OCI-LY7 (cell line): Measurements from ENCODE around the gene TARP.

ENCODE experiments used
- BruUV-seq: library from RNA; stranded (reverse); fragments of 400-500 nt; replicated peaks from 2 replicates; lab custom pipeline; 2021; lab: Mats Ljungman, UMichigan
- CTCF ChIA-PET: fragments of 300-600 bp; sonication (Branson Sonifier 250); formaldehyde crosslinking; loops from one replicate; lab custom pipeline; 2022; ENCODE audit warnings: antibody characterized with exemption; ENCODE audit not compliant: unreplicated experiment; lab: Charles Lee
- POLR2A ChIA-PET: fragments of 300-600 bp; sonication (Branson Sonifier 250); formaldehyde crosslinking; loops from one replicate; lab custom pipeline; 2022; ENCODE audit warnings: antibody characterized with exemption; lab: Charles Lee
- DNase-seq: peaks from one replicate; pipeline ENCODE4 v3.0.0-alpha.2; 2015; ENCODE audit warnings: low spot score
- H2AFZ ChIP-seq: fragments of 200-600 bp; sonication (generic), shearing (Covaris generic); 2 replicates; pipeline ENCODE4 v1.6.1; 2014; ENCODE audit warnings: mild to moderate bottlenecking, antibody characterized with exemption, low read length, moderate library complexity
- H3K27ac ChIP-seq: fragments of 200-600 bp; sonication (generic); 2 replicates; pipeline ENCODE4 v1.5.1; 2014; ENCODE audit warnings: mixed run types, low read depth, mild to moderate bottlenecking, moderate library complexity, low read length, inconsistent platforms; ENCODE audit not compliant: poor library complexity, severe bottlenecking
- H3K36me3 ChIP-seq: fragments of 200-600 bp; sonication (generic); 2 replicates; pipeline ENCODE4 v1.6.1; 2014; ENCODE audit warnings: mild to moderate bottlenecking, antibody characterized with exemption, low read length, moderate library complexity, mixed read lengths; ENCODE audit not compliant: insufficient read depth
- H3K4me1 ChIP-seq: fragments of 200-600 bp; sonication (generic); 2 replicates; pipeline ENCODE4 v1.5.1; 2014; ENCODE audit warnings: mild to moderate bottlenecking, low read length; ENCODE audit not compliant: insufficient read depth, poor library complexity, severe bottlenecking
- H3K4me2 ChIP-seq: fragments of 200-600 bp; sonication (generic); 2 replicates; pipeline ENCODE4 v1.6.1; 2014; ENCODE audit warnings: mild to moderate bottlenecking, low read length
- H3K4me3 ChIP-seq: fragments of 200-600 bp; sonication (generic); 2 replicates; pipeline ENCODE4 v1.5.1; 2014; ENCODE audit warnings: mild to moderate bottlenecking, low read depth, low read length; ENCODE audit not compliant: poor library complexity, severe bottlenecking
- H3K79me2 ChIP-seq: fragments of 200-600 bp; sonication (generic); 2 replicates; pipeline ENCODE4 v1.6.1; 2016; ENCODE audit warnings: low read depth, mild to moderate bottlenecking, low read length, moderate library complexity, mixed read lengths; ENCODE audit not compliant: insufficient read depth
- H3K9me2 ChIP-seq: fragments of 200-600 bp; sonication (generic); 2 replicates; pipeline ENCODE4 v1.6.1; 2016; ENCODE audit warnings: mild to moderate bottlenecking, low read length, mixed read lengths; ENCODE audit not compliant: insufficient read depth
- H3K9me3 ChIP-seq: fragments of 200-600 bp; sonication (generic); 2 replicates; pipeline ENCODE4 v1.6.1; 2014; ENCODE audit warnings: mild to moderate bottlenecking, mixed run types, low read length, mixed read lengths
- H4K20me1 ChIP-seq: fragments of 200-600 bp; sonication (generic); 2 replicates; pipeline ENCODE4 v1.6.1; 2014; ENCODE audit warnings: mild to moderate bottlenecking, antibody characterized with exemption, low read length, moderate library complexity, mixed read lengths; ENCODE audit not compliant: insufficient read depth
- EZH2phosphoT487 ChIP-seq: fragments of 200-600 bp; sonication (generic); IDR thresholded peaks from 2 replicates; pipeline ENCODE4 v1.6.1; 2018; ENCODE audit warnings: low read depth, borderline replicate concordance, mild to moderate bottlenecking, mixed run types, antibody characterized with exemption, low read length, moderate library complexity, mixed read lengths
- intact Hi-C: fragments of 100-400 bp; cut with micrococcal nuclease; formaldehyde crosslinking; loops from one replicate; pipeline ENCODE4 v1.10.0; 2022; ENCODE audit not compliant: unreplicated experiment
- TF ChIP-seq, protein P1 (sequence below): fragments of 200-600 bp; sonication (generic); conservative IDR thresholded peaks from 2 replicates; pipeline ENCODE4 v1.5.1; 2014; ENCODE audit warnings: mild to moderate bottlenecking, antibody characterized with exemption, low read length, moderate library complexity, mixed read lengths

The TARP gene

DNA sequence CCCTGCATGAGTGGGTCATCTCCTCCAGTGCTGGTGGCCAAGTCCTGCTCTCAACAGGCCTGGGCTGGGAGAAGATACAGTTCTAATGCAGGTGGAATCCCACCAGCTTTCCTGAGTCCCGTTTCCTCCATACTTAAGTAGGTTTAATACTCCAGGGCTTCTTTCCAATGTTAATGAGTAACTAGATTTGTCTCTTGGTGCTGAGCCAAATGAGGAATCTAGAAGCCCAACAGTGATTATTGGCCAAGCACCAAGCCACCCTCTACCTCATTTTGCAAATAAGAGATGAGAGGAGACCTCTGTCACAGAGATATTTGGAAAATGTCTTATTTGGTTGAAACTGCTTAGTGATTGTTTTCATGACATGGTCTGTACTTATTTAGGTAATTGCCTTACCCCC lies 58.3 kb downstream of the TARP start:
- Histone ChIP-seq H3K4me2 (no peak overlapping the region), H3K79me2 (no peaks in the 10 kb centered on the region), H3K9me2 (no peaks in the 10 kb centered on the region), H4K20me1 (no peaks in the 10 kb centered on the region), H2AFZ (no peak overlapping the region), H3K4me1 (no peaks in the 10 kb centered on the region), H3K36me3 (peaks cover 20% of the 10 kb centered on the region; the same call in 1 of the 2 replicates), H3K4me3 (no peak overlapping the region), H3K27ac (no peak overlapping the region), H3K9me3 (no peaks in the 10 kb centered on the region)
- CTCF ChIA-PET, result interaction anchor here (1.0 to 1.6 kb wide), 11 partner anchors 13 to 159 kb away, joined by 3 to 13 read pairs (median 5); partner anchors contain the start of gene STARD3NL
- BruUV-seq, result no TSS peak
- no peak for DNase-seq
- intact Hi-C loops, result loop anchor here (1.0 to 2.0 kb wide), 3 partner anchors 104 to 120 kb away; no protein-coding TSS in a partner anchor
- POLR2A ChIA-PET, result interaction anchor here (0.6 to 1.1 kb wide), 7 partner anchors 11 to 163 kb away, joined by 3 to 4 read pairs (median 3); no protein-coding TSS in a partner anchor
- TF ChIP-seq, protein P1, sequence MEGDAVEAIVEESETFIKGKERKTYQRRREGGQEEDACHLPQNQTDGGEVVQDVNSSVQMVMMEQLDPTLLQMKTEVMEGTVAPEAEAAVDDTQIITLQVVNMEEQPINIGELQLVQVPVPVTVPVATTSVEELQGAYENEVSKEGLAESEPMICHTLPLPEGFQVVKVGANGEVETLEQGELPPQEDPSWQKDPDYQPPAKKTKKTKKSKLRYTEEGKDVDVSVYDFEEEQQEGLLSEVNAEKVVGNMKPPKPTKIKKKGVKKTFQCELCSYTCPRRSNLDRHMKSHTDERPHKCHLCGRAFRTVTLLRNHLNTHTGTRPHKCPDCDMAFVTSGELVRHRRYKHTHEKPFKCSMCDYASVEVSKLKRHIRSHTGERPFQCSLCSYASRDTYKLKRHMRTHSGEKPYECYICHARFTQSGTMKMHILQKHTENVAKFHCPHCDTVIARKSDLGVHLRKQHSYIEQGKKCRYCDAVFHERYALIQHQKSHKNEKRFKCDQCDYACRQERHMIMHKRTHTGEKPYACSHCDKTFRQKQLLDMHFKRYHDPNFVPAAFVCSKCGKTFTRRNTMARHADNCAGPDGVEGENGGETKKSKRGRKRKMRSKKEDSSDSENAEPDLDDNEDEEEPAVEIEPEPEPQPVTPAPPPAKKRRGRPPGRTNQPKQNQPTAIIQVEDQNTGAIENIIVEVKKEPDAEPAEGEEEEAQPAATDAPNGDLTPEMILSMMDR, result no peak

DNA sequence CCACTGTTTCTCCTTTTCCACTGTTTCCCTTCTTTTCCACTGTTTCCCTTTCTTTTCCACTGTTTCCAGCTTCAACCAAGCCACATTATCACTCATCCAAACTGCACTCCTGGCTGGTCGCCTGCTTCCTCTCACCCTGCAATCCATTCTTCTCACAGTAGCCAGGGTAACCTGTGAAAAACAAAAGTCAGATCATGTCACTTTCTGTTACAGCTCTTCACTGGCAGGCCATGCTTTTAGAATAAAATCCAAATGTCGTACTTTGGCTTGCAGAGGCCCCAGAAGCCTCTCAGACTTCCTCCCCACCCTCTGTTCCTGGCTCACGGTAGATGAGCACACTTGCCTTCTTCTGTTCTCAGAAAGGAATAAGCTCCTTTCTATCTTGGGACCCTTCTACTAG lies 61.5 kb downstream of the TARP start:
- Histone ChIP-seq H3K4me1 (no peaks in the 10 kb centered on the region), H2AFZ (no peak overlapping the region), H3K36me3 (peaks cover 21% of the 10 kb centered on the region; the same call in 1 of the 2 replicates), H3K9me2 (no peaks in the 10 kb centered on the region), H3K4me3 (no peak overlapping the region), H3K27ac (no peak overlapping the region), H3K79me2 (no peaks in the 10 kb centered on the region), H4K20me1 (no peaks in the 10 kb centered on the region), H3K9me3 (no peaks in the 10 kb centered on the region), H3K4me2 (no peak overlapping the region)
- CTCF ChIA-PET, result no interaction called here
- intact Hi-C loops, result no loop called here
- no peak for DNase-seq
- no peak for TF ChIP-seq EZH2phosphoT487
- TF ChIP-seq, protein P1, result no peak
- no TSS peak for BruUV-seq
- POLR2A ChIA-PET, result interaction anchor here (0.6 to 0.7 kb wide), 2 partner anchors 21 to 849 kb away, joined by 3 to 4 read pairs; no protein-coding TSS in a partner anchor

DNA sequence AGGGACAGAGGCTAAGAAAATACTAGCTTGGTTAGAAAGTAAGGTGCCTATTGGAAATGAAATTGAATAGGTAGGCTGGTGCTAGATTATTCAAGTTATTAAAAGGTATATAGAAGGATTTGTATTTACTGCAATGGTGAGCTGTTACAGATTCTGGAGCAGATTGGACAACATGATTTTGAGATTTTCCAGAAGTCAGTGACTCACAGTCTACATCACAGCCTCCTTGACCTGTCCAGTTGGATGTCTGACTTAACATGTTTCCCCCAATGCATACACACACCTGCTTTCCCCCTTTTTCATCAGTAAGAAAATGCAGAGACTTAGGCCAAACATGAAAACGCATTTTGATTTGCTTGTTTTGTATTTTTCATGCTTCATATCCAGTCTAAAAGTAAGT lies 62.0 kb downstream of the TARP start:
- Histone ChIP-seq H3K9me3 (no peaks in the 10 kb centered on the region), H3K4me3 (no peak overlapping the region), H3K4me2 (no peak overlapping the region), H3K27ac (no peak overlapping the region), H3K9me2 (no peaks in the 10 kb centered on the region), H3K4me1 (no peaks in the 10 kb centered on the region), H3K79me2 (no peaks in the 10 kb centered on the region), H3K36me3 (peaks cover 21% of the 10 kb centered on the region; the same call in 1 of the 2 replicates), H2AFZ (no peak overlapping the region), H4K20me1 (no peaks in the 10 kb centered on the region)
- ChIA-PET POLR2A (interaction anchor here (0.6 to 0.7 kb wide), 2 partner anchors 20 to 849 kb away, joined by 3 to 4 read pairs; no protein-coding TSS in a partner anchor), CTCF (no interaction called here)
- no peak for TF ChIP-seq EZH2phosphoT487
- TF ChIP-seq, protein P1, result no peak
- BruUV-seq, result no TSS peak
- intact Hi-C loops, result no loop called here
- no peak for DNase-seq
